H1 (cell line): ENCODE data around the gene CDK5R2. TPM values are rescaled to one million over a fixed set of nuclear protein-coding genes. Genes with fewer than 3 reads are reported as not detected.

Source experiments
- CTCF ChIA-PET: fragments of 300-600 bp; sonication (Branson Sonifier 250); formaldehyde crosslinking; loops from one replicate; lab custom pipeline; 2021; ENCODE audit not compliant: partially characterized antibody; lab: Charles Lee
- POLR2A ChIA-PET: fragments of 300-600 bp; sonication (Branson Sonifier 250); formaldehyde crosslinking; loops from one replicate; lab custom pipeline; 2021; ENCODE audit warnings: inconsistent platforms; ENCODE audit not compliant: partially characterized antibody; lab: Charles Lee
- DNase-seq, 2 experiments: peaks; one replicate each; pipeline versions ENCODE4 v3.0.0 to v3.0.0-alpha.2; 2010 to 2022; ENCODE audit warnings: low spot score in 2 of 2, low read depth in 1 of 2, mixed read lengths in 1 of 2
- FAIRE-seq: peaks from 2 replicates; lab custom pipeline; 2011; peaks lifted over from hg19 to GRCh38; lab: Jason Lieb, UNC
- H2AFZ ChIP-seq: 2 replicates; pipeline ENCODE4 v1.8.1; 2012; ENCODE audit warnings: low read length, inconsistent platforms
- H2AK5ac ChIP-seq: 2 replicates; pipeline ENCODE4 v1.6.1; 2013; ENCODE audit warnings: low read depth, low read length
- H2BK120ac ChIP-seq: replicated peaks from 2 replicates; pipeline ENCODE3; 2013; ENCODE audit warnings: low read depth, low read length, inconsistent platforms
- H2BK12ac ChIP-seq: 2 replicates; pipeline ENCODE4 v1.6.1; 2013; ENCODE audit warnings: low read depth, low read length
- H2BK15ac ChIP-seq: 2 replicates; pipeline ENCODE4 v1.6.1; 2013; ENCODE audit warnings: low read length
- H2BK20ac ChIP-seq: 2 replicates; pipeline ENCODE4 v1.6.1; 2013; ENCODE audit warnings: low read length
- H2BK5ac ChIP-seq: 2 replicates; pipeline ENCODE4 v1.6.1; 2013; ENCODE audit warnings: low read depth, low read length
- H3K14ac ChIP-seq: 2 replicates; pipeline ENCODE4 v1.6.1; 2013; ENCODE audit warnings: inconsistent platforms; ENCODE audit not compliant: insufficient read length
- H3K18ac ChIP-seq: 2 replicates; pipeline ENCODE4 v1.6.1; 2013; ENCODE audit warnings: low read length; ENCODE audit errors: extremely low read depth
- H3K23ac ChIP-seq: 2 replicates; pipeline ENCODE4 v1.6.1; 2013; ENCODE audit warnings: inconsistent platforms; ENCODE audit not compliant: insufficient read length
- H3K23me2 ChIP-seq: 2 replicates; pipeline ENCODE4 v1.6.1; 2013; ENCODE audit warnings: low read depth, low read length
- H3K27ac ChIP-seq: 2 replicates; pipeline ENCODE4 v1.6.1; 2011; ENCODE audit warnings: low read depth, low read length, inconsistent platforms
- H3K27me3 ChIP-seq, 4 experiments: replicated peaks in 1 of 4; 1 replicate in 1 of 4; 2 replicates in 3 of 4; pipeline versions ENCODE4 v1.6.1 to v1.8.1; 2011 to 2013; ENCODE audit warnings: low read length in 3 of 4, mild to moderate bottlenecking in 3 of 4, inconsistent platforms in 2 of 4, mixed read lengths in 2 of 4, moderate library complexity in 1 of 4; ENCODE audit not compliant: control insufficient read depth in 3 of 4, insufficient read depth in 3 of 4; ENCODE audit errors: extremely low read depth in 1 of 4
- H3K36me3 ChIP-seq, 4 experiments: 2 replicates each; pipeline versions ENCODE4 v1.6.1 to v1.8.1; 2011 to 2013; ENCODE audit warnings: mild to moderate bottlenecking in 4 of 4, low read length in 3 of 4, moderate library complexity in 2 of 4, control low read depth in 1 of 4, inconsistent platforms in 1 of 4; ENCODE audit not compliant: insufficient read depth in 4 of 4, control insufficient read depth in 2 of 4
- H3K4ac ChIP-seq: replicated peaks from 2 replicates; pipeline ENCODE3; 2013; ENCODE audit warnings: low read length, low read depth, mixed read lengths, inconsistent platforms; ENCODE audit not compliant: insufficient read length
- H3K4me1 ChIP-seq, 4 experiments: replicated peaks in 1 of 4; 1 replicate in 1 of 4; 2 replicates in 3 of 4; pipeline versions ENCODE4 v1.6.1 to v1.8.1; 2011 to 2013; ENCODE audit warnings: low read length in 3 of 4, inconsistent platforms in 2 of 4, mixed read lengths in 1 of 4; ENCODE audit not compliant: insufficient read depth in 4 of 4, control insufficient read depth in 3 of 4
- H3K4me2 ChIP-seq, 2 experiments: 2 replicates each; pipeline versions ENCODE4 v1.6.1 to v1.8.1; 2011 to 2013; ENCODE audit warnings: low read depth in 2 of 2, low read length in 2 of 2, control low read depth in 1 of 2, inconsistent platforms in 1 of 2, mild to moderate bottlenecking in 1 of 2; ENCODE audit not compliant: insufficient read depth in 1 of 2
- H3K4me3 ChIP-seq, 4 experiments: fragments of 200-600, 300-600 bp in 1 of 4; sonication (generic), shearing (Covaris generic), sonication (Bioruptor Twin) in 1 of 4; 2 replicates each; pipeline versions ENCODE4 v1.5.1 to v1.8.1; 2011 to 2016; ENCODE audit warnings: low read length in 4 of 4, low read depth in 3 of 4, control low read depth in 2 of 4, inconsistent platforms in 2 of 4, mild to moderate bottlenecking in 2 of 4, mixed read lengths in 1 of 4, moderate library complexity in 1 of 4; ENCODE audit not compliant: insufficient read depth in 2 of 4; ENCODE audit errors: extremely low read depth in 1 of 4
- H3K56ac ChIP-seq: replicated peaks from 2 replicates; pipeline ENCODE3; 2013; ENCODE audit warnings: low read depth, mild to moderate bottlenecking, mixed read lengths, low read length, inconsistent platforms; ENCODE audit not compliant: insufficient read length
- H3K79me1 ChIP-seq: 2 replicates; pipeline ENCODE4 v1.6.1; 2013; ENCODE audit warnings: low read depth, low read length, control low read depth
- H3K79me2 ChIP-seq, 2 experiments: 2 replicates each; pipeline versions ENCODE4 v1.6.1 to v1.8.1; 2012 to 2013; ENCODE audit warnings: low read length in 2 of 2, mild to moderate bottlenecking in 2 of 2, inconsistent platforms in 1 of 2; ENCODE audit not compliant: insufficient read depth in 2 of 2, control insufficient read depth in 1 of 2
- H3K9ac ChIP-seq, 4 experiments: replicated peaks in 1 of 4; 1 replicate in 1 of 4; 2 replicates in 3 of 4; pipeline versions ENCODE4 v1.6.1 to v1.8.1; 2011 to 2013; ENCODE audit warnings: low read depth in 3 of 4, low read length in 3 of 4, control low read depth in 2 of 4, mild to moderate bottlenecking in 2 of 4, moderate library complexity in 2 of 4, inconsistent platforms in 1 of 4; ENCODE audit errors: extremely low read depth in 1 of 4
- H3K9me3 ChIP-seq, 2 experiments: 2 replicates each; pipeline versions ENCODE4 v1.6.1 to v1.8.1; 2012 to 2013; ENCODE audit warnings: mild to moderate bottlenecking in 2 of 2, moderate library complexity in 2 of 2, control low read depth in 1 of 2, inconsistent platforms in 1 of 2, low read depth in 1 of 2, low read length in 1 of 2, mixed read lengths in 1 of 2; ENCODE audit not compliant: insufficient read depth in 2 of 2
- H4K20me1 ChIP-seq, 2 experiments: replicated peaks in 1 of 2; 2 replicates each; pipeline versions ENCODE3 to v1.8.1; 2011 to 2013; ENCODE audit warnings: inconsistent platforms in 2 of 2, low read length in 2 of 2, mild to moderate bottlenecking in 1 of 2; ENCODE audit not compliant: insufficient read depth in 2 of 2, control insufficient read depth in 1 of 2
- H4K5ac ChIP-seq: 2 replicates; pipeline ENCODE4 v1.6.1; 2013; ENCODE audit warnings: low read length, low read depth, mixed read lengths, inconsistent platforms; ENCODE audit not compliant: insufficient read length
- H4K8ac ChIP-seq: 2 replicates; pipeline ENCODE4 v1.8.0; 2013; ENCODE audit warnings: mild to moderate bottlenecking, moderate library complexity, low read length, inconsistent platforms; ENCODE audit not compliant: insufficient read depth; ENCODE audit errors: extremely low read depth
- H4K91ac ChIP-seq: replicated peaks from 2 replicates; pipeline ENCODE3; 2013; ENCODE audit warnings: low read length, mixed read lengths, inconsistent platforms; ENCODE audit not compliant: insufficient read length
- ASH2L ChIP-seq: fragments of 200-600, 300-600 bp; sonication (generic); IDR thresholded peaks from one replicate; pipeline ENCODE4 v1.7.1; 2017; ENCODE audit warnings: low read length
- CBX8 ChIP-seq: fragments of 300-800, 300-1000 bp; sonication (generic); IDR thresholded peaks from 2 replicates; pipeline ENCODE4 v1.7.1; 2016; ENCODE audit warnings: low read depth, low read length, borderline replicate concordance
- EZH2 ChIP-seq: fragments of 200-600 bp; sonication (generic); IDR thresholded peaks from 2 replicates; pipeline ENCODE4 v1.7.1; 2012; ENCODE audit warnings: low read depth, mild to moderate bottlenecking, moderate library complexity, low read length, inconsistent platforms; ENCODE audit not compliant: severe bottlenecking
- RBBP5 ChIP-seq: IDR thresholded peaks from 2 replicates; pipeline ENCODE4 v1.7.1; 2012; ENCODE audit warnings: low read depth, mild to moderate bottlenecking, inconsistent platforms, low read length, moderate library complexity, borderline replicate concordance
- RNF2 ChIP-seq: fragments of 200-900, 300-1000 bp; sonication (generic); IDR thresholded peaks from 2 replicates; pipeline ENCODE4 v1.7.1; 2016; ENCODE audit warnings: borderline replicate concordance, low read depth, mild to moderate bottlenecking, antibody characterized with exemption, low read length; ENCODE audit not compliant: poor library complexity, severe bottlenecking; ENCODE audit errors: missing control alignments
- SUZ12 ChIP-seq: fragments of 200-600 bp; sonication (generic); IDR thresholded peaks from 2 replicates; pipeline ENCODE4 v1.6.1; 2012; ENCODE audit warnings: mild to moderate bottlenecking, inconsistent platforms, low read length, moderate library complexity, mixed read lengths
- WGBS, 2 experiments: shearing (Covaris generic) in 1 of 2; methylation state at CpG; one replicate each; pipeline versions ENCODE4 v1.1.6 to v1.1.7; 2013 to 2015; ENCODE audit warnings: low lambda C conversion rate in 2 of 2, mixed read lengths in 2 of 2, inconsistent platforms in 1 of 2, low coverage in 1 of 2, missing lambda C conversion rate in 1 of 2; ENCODE audit not compliant: insufficient replicate concordance in 2 of 2, insufficient coverage in 1 of 2, insufficient read length in 1 of 2; ENCODE audit errors: extremely low coverage in 1 of 2, missing lambda C conversion rate in 1 of 2; 5-methylcytosine and 5-hydroxymethylcytosine counted together
- polyA plus RNA-seq, 7 experiments: library from polyadenylated mRNA; depleted of rRNA in 3 of 7; stranded (reverse) in 5 of 7; unstranded in 2 of 7; fragments of >200 nt in 5 of 7; fragments of 200-250 nt in 2 of 7; gene quantifications; 1 replicate in 5 of 7; 2 replicates in 1 of 7; 4 replicates in 1 of 7; pipeline versions ENCODE4 v1.2.1 to v1.2.3, GENCODE V29; 2011 to 2013; ENCODE audit warnings: missing spikeins in 2 of 7, mixed read lengths in 2 of 7
- total RNA-seq: library from RNA; stranded (reverse); fragmentation: NEBNext Ultra II Directional; extraction: Animal tissue kit (Norgen Biotek cat#: 25700); gene quantifications from 2 replicates; pipeline ENCODE4 v1.2.1, GENCODE V29; 2021

Gene CDK5R2
- total and polyA plus RNA-seq, 2 of the 8 experiments (the other 6 are each of a cell fraction or from before 2014, with no cell fraction given) = 0.14 TPM; not detected in 1

- FAIRE-seq (no peak), DNase-seq (no peak)
- H3K79me2 ChIP-seq = no peaks in the 10 kb centered on the region
- H3K9ac ChIP-seq = no peak overlapping the region
- H4K5ac ChIP-seq = no peak overlapping the region
- H2AFZ ChIP-seq = no peak overlapping the region
- H2AK5ac ChIP-seq = peak overlapping the region; percentile 97; the same call in 1 of the 2 replicates
- peaks cover 0 to 7% (median 0%) of the 10 kb centered on the region in 4 experiments; a peak in 1 of 8 replicates for H3K36me3 ChIP-seq
- peak overlapping the region; percentile 60 for H3K18ac ChIP-seq
- peak overlapping the region; percentile 82; the same call in 1 of the 2 replicates for H2BK15ac ChIP-seq
- peaks cover 6% of the 10 kb centered on the region; the same call in 1 of the 2 replicates for H3K23me2 ChIP-seq
- no peak overlapping the region for H3K23ac ChIP-seq
- peaks cover 75 to 94% (median 91%) of the 10 kb centered on the region in 4 experiments for H3K27me3 ChIP-seq
- TF ChIP-seq ASH2L (no peak), RNF2 (peak; percentile 54), EZH2 (peak; percentile 92), CBX8 (0 out of 2 replicates have a peak, but pooled peaks have one; percentile 52), RBBP5 (no peak), SUZ12 (peak; percentile 77; the same call in 1 of the 2 replicates)
- H4K91ac ChIP-seq = peak overlapping the region; percentile 61
- no peak overlapping the region for H3K27ac ChIP-seq
- WGBS, 2 experiments = 11% methylated on average over 27 of the region's 28 CpGs; no CpG with 5 or more reads in 1 of the 2 experiments
- H4K20me1 ChIP-seq = peaks cover 15 to 34% of the 10 kb centered on the region in 2 experiments
- peaks cover 0 to 25% (median 19%) of the 10 kb centered on the region in 4 experiments; a peak in 6 of 7 replicates for H3K4me1 ChIP-seq
- H3K79me1 ChIP-seq = no peaks in the 10 kb centered on the region
- H2BK12ac ChIP-seq = peak overlapping the region; percentile 99
- peak overlapping the region in 1 of 4 experiments; percentile 49; a peak in 2 of 8 replicates for H3K4me3 ChIP-seq
- no peak overlapping the region for H3K14ac ChIP-seq
- no peak overlapping the region for H3K4ac ChIP-seq
- H2BK120ac ChIP-seq = no peak overlapping the region
- H4K8ac ChIP-seq = peak overlapping the region; percentile 4; the same call in 1 of the 2 replicates
- no peak overlapping the region for H3K56ac ChIP-seq
- no peak overlapping the region for H2BK5ac ChIP-seq
- POLR2A ChIA-PET = interaction anchor here (1.0 to 3.1 kb wide), 2 partner anchors 8 to 106 kb away, joined by 3 to 9 read pairs; no protein-coding TSS in a partner anchor
- H3K9me3 ChIP-seq = no peaks in the 10 kb centered on the region
- CTCF ChIA-PET = interaction anchor here (0.5 to 13.0 kb wide), 18 partner anchors 14 to 1556 kb away, joined by 3 to 284 read pairs (median 8); partner anchors contain the start of genes CDK5R2, CRYBA2 and WNT10A
- H3K4me2 ChIP-seq = peak overlapping the region; percentile 11 to 48; a peak in 3 of 4 replicates
- peak overlapping the region; percentile 43; the same call in 1 of the 2 replicates for H2BK20ac ChIP-seq
Measured at GRCh38 chr2:218982586-218983262, 23.3 kb downstream of the CDK5R2 start.
